ENCODE data around the gene CLEC4E.

DNA sequence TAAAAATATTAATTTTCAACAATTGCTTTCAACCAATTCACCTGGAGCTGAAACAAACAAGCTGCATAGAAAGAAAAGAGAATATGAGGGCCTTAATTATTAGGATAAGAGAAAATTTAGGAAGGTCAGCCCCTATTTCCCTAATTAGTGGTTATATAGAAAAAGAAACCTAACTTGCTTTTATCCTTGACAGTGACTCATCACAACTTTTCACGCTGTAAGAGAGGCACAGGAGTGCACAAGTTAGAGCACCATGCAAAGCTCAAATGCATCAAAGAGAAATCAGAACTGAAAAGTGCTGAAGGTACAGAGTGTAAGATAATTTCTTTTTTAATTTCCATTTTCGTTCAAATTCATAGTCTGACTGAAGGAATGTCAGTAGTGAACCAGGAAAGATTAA, 22.7 kb downstream of the CLEC4E start:
- TF ChIP-seq, protein P1, sequence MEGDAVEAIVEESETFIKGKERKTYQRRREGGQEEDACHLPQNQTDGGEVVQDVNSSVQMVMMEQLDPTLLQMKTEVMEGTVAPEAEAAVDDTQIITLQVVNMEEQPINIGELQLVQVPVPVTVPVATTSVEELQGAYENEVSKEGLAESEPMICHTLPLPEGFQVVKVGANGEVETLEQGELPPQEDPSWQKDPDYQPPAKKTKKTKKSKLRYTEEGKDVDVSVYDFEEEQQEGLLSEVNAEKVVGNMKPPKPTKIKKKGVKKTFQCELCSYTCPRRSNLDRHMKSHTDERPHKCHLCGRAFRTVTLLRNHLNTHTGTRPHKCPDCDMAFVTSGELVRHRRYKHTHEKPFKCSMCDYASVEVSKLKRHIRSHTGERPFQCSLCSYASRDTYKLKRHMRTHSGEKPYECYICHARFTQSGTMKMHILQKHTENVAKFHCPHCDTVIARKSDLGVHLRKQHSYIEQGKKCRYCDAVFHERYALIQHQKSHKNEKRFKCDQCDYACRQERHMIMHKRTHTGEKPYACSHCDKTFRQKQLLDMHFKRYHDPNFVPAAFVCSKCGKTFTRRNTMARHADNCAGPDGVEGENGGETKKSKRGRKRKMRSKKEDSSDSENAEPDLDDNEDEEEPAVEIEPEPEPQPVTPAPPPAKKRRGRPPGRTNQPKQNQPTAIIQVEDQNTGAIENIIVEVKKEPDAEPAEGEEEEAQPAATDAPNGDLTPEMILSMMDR (IDR thresholded peaks at IDR 0.05), result no peak
- TF ChIP-seq POLR2AphosphoS5 (IDR thresholded peaks at IDR 0.05) (no peak), POLR2A (IDR thresholded peaks at IDR 0.05) (no peak)
